Ascending aorta (tissue), 2 donors: ENCODE results near the gene LRRC42. TPM values are rescaled to one million over a fixed set of nuclear protein-coding genes. Genes with fewer than 3 reads are reported as not detected.

Source experiments
- DNase-seq, 2 donors: peaks; one replicate each; pipeline ENCODE4 v3.0.0-alpha.2; 2019; ENCODE audit warnings: low spot score in 2 of 2
- H3K27ac ChIP-seq, 2 donors: fragments of 200-600 bp; sonication (generic); one replicate each; pipeline ENCODE4 v1.5.1; 2016 to 2017; ENCODE audit warnings: mild to moderate bottlenecking in 1 of 2
- H3K27me3 ChIP-seq: fragments of 200-600 bp; sonication (generic); one replicate; pipeline ENCODE4 v1.5.1; 2017
- H3K36me3 ChIP-seq, 2 donors: fragments of 200-600 bp; sonication (generic); one replicate each; pipeline ENCODE4 v1.5.1; 2016
- H3K4me1 ChIP-seq, 2 donors: fragments of 200-600 bp; sonication (generic); one replicate each; pipeline ENCODE4 v1.5.1; 2016 to 2017; ENCODE audit warnings: mild to moderate bottlenecking in 1 of 2
- H3K4me3 ChIP-seq, 2 donors: fragments of 200-600 bp; sonication (generic); one replicate each; pipeline ENCODE4 v1.5.1; 2016 to 2017; ENCODE audit warnings: mild to moderate bottlenecking in 1 of 2
- H3K9me3 ChIP-seq, 2 donors: fragments of 200-600 bp; sonication (generic); one replicate each; pipeline ENCODE4 v1.5.1; 2016
- CTCF ChIP-seq, 3 experiments: fragments of 200-600 bp in 2 of 3; fragments of 450-650 bp in 1 of 3; sonication (generic) in 2 of 3; IDR thresholded peaks; one replicate each; pipeline ENCODE4 v1.5.1; 2016 to 2019; ENCODE audit warnings: antibody characterized with exemption in 3 of 3, mild to moderate bottlenecking in 1 of 3, moderate library complexity in 1 of 3
- intact Hi-C: fragments of 100-400 bp; cut with DNase I; formaldehyde crosslinking; loops from one replicate; pipeline ENCODE4 v1.15.1; 2023
- total RNA-seq: library from RNA; depleted of rRNA; stranded (reverse); fragments of >200 nt; gene quantifications from one replicate; pipeline ENCODE4 v1.1.0, GENCODE V29; 2016

LRRC42 gene
- total RNA-seq, result 28.2 TPM

GRCh38 chr1:53946252-53947171 lies at the start of gene LRRC42:
LRRC42 (plus strand) TSS chr1:53946350; CDS start chr1:53952000, 5,650 bp downstream.
- H3K4me1 ChIP-seq, result peaks cover 9 to 16% of the 10 kb centered on the region in 2 donors

GRCh38 chr1:53896635-53897229 lies 49.4 kb upstream of the LRRC42 start:
- Histone ChIP-seq H3K9me3 (no peaks in the 10 kb centered on the region), H3K27me3 (no peaks in the 10 kb centered on the region), H3K4me3 (no peak overlapping the region), H3K27ac (peak overlapping the region; percentile 60 to 65), H3K36me3 (no peaks in the 10 kb centered on the region), H3K4me1 (peaks cover 2 to 29% of the 10 kb centered on the region in 2 donors)
- TF ChIP-seq CTCF (IDR thresholded peaks at IDR 0.05), result no peak
- peak in 1 of 2 donors; percentile 80 for DNase-seq
- intact Hi-C loops, result loop anchor here (10.0 kb wide), 1 partner anchor 598 kb away; no protein-coding TSS in a partner anchor

More at GRCh38 chr1:53946252-53947171, at the start of gene LRRC42:
- no peak for DNase-seq
- Histone ChIP-seq H3K9me3 (no peaks in the 10 kb centered on the region), H3K27me3 (no peaks in the 10 kb centered on the region), H3K4me3 (peak within 1 kb of the TSS; percentile 80 to 96), H3K36me3 (no peaks in the 10 kb centered on the region), H3K27ac (peak within 1 kb of the TSS; percentile 77 to 98)
- peak in 2 of 3 experiments; percentile 23 to 51 for TF ChIP-seq CTCF (IDR thresholded peaks at IDR 0.05)
- intact Hi-C loops, result loop anchor here (1.0 to 10.0 kb wide), 5 partner anchors 108 to 818 kb away; partner anchors contain the start of genes LRP8, NDC1 and PARS2

- intact Hi-C loops, result loop anchor here (10.0 kb wide), 1 partner anchor 596 kb away; no protein-coding TSS in a partner anchor
- Histone ChIP-seq H3K4me3 (no peak overlapping the region), H3K27me3 (no peaks in the 10 kb centered on the region), H3K9me3 (no peaks in the 10 kb centered on the region), H3K36me3 (no peaks in the 10 kb centered on the region), H3K27ac (peak overlapping the region; percentile 60 to 65), H3K4me1 (peaks cover 2 to 29% of the 10 kb centered on the region in 2 donors)
- DNase-seq, result no peak
- no peak for TF ChIP-seq CTCF (IDR thresholded peaks at IDR 0.05)
These were observed 46.9 kb upstream of the LRRC42 start for GRCh38 chr1:53899206-53899628.

- no peaks in the 10 kb centered on the region for H3K36me3 ChIP-seq
- intact Hi-C loops, result loop anchor here (10.0 kb wide), 1 partner anchor 595 kb away; no protein-coding TSS in a partner anchor
- peaks cover 2 to 29% of the 10 kb centered on the region in 2 donors for H3K4me1 ChIP-seq
- no peaks in the 10 kb centered on the region for H3K9me3 ChIP-seq
- H3K27me3 ChIP-seq, result no peaks in the 10 kb centered on the region
- no peak overlapping the region for H3K27ac ChIP-seq
- no peak for TF ChIP-seq CTCF (IDR thresholded peaks at IDR 0.05)
- no peak for DNase-seq
- H3K4me3 ChIP-seq, result no peak overlapping the region
These were observed 46.4 kb upstream of the LRRC42 start for GRCh38 chr1:53899708-53900107.

GRCh38 chr1:53902235-53903138 lies 43.7 kb upstream of the LRRC42 start:
- Histone ChIP-seq H3K4me1 (peaks cover under 1 to 18% of the 10 kb centered on the region in 2 donors), H3K27ac (no peak overlapping the region), H3K27me3 (no peaks in the 10 kb centered on the region), H3K9me3 (no peaks in the 10 kb centered on the region), H3K36me3 (no peaks in the 10 kb centered on the region), H3K4me3 (no peak overlapping the region)
- no peak for DNase-seq
- intact Hi-C loops, result no loop called here
- TF ChIP-seq CTCF (IDR thresholded peaks at IDR 0.05), result no peak
